ENCODE measurements around the gene RAD21L1. TPM values are rescaled to one million over a fixed set of nuclear protein-coding genes. Genes with fewer than 3 reads are reported as not detected.

Gene RAD21L1
- total RNA-seq, 1 donor from 2014 or later = not detected

DNA sequence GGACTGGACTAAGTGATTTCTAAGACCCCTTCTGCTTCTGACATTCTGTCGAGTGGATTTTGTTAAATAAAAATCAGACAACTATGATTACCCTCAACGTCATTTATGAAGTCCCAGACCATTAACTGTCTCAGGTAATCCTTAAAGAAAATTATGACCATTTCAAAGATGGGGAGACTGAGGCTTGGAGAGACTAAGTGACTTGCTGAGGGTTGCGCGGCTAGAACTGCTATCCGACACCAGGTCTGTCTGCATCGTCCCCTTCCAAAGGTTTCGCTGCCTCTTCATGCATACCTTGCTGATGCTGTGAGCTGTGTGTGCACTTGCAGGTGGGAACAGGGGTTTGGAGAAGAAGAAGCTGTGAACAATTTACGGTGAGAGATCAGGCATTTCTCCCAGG, 43.4 kb downstream of the RAD21L1 start:
- Histone ChIP-seq H3K9me3 (no peaks in the 10 kb centered on the region), H3K27ac (no peak overlapping the region), H3K4me3 (no peak overlapping the region), H3K27me3 (ENCODE audit: low read depth) (no peaks in the 10 kb centered on the region), H3K4me1 (peaks cover 20% of the 10 kb centered on the region), H3K36me3 (no peaks in the 10 kb centered on the region)
- ATAC-seq (no peak), DNase-seq (no peak)
- TF ChIP-seq, protein P1, sequence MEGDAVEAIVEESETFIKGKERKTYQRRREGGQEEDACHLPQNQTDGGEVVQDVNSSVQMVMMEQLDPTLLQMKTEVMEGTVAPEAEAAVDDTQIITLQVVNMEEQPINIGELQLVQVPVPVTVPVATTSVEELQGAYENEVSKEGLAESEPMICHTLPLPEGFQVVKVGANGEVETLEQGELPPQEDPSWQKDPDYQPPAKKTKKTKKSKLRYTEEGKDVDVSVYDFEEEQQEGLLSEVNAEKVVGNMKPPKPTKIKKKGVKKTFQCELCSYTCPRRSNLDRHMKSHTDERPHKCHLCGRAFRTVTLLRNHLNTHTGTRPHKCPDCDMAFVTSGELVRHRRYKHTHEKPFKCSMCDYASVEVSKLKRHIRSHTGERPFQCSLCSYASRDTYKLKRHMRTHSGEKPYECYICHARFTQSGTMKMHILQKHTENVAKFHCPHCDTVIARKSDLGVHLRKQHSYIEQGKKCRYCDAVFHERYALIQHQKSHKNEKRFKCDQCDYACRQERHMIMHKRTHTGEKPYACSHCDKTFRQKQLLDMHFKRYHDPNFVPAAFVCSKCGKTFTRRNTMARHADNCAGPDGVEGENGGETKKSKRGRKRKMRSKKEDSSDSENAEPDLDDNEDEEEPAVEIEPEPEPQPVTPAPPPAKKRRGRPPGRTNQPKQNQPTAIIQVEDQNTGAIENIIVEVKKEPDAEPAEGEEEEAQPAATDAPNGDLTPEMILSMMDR (IDR thresholded peaks at IDR 0.05) = no peak
- intact Hi-C loops (cut with DNase I) = no loop called here

GRCh38 chr20:1269850-1270249, 44.0 kb downstream of the RAD21L1 start:
- TF ChIP-seq, protein P1 (IDR thresholded peaks at IDR 0.05) = no peak
- no peak for ATAC-seq
- H3K27me3 ChIP-seq (ENCODE audit: low read depth) = no peaks in the 10 kb centered on the region

DNA sequence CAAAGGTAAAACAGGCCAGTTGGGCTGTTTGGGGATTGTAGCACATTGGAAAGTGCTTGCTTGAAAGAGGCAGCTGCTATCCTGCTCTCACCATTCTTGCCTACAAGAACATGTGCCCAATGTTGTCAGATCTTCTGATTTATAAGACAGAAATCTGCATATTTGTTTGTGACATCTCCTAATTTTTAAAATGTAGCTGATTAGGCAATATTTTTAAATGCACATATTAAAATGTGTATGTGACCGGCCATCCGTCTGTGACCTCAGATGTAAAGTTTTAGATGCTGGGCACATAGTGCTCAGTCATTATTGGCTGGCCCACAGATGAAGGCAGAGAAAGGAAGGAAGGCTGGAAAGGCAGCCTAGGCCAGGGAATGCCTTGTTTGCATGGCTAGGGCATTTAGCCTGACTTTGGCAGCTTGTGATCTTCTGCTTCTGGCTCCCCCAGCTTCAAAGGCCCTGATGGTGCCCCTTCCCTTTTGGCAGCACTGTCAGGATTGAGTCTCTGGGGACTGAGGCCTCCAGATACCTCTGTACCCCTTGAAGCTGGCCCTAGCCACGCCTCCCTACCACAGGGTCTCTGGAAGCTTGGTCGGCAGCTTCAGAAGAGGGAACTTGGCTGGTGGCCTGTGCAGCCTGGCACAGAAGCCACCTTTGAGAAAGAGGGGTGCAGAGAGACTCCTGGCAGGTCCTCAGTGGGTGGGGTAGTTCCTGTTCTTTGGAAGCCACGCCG, 46.7 kb downstream of the RAD21L1 start:
- intact Hi-C loops (cut with DNase I) = no loop called here
- DNase-seq (no peak), ATAC-seq (no peak)
- Histone ChIP-seq H3K4me1 (no peaks in the 10 kb centered on the region), H3K36me3 (no peaks in the 10 kb centered on the region), H3K4me3 (no peak overlapping the region), H3K9me3 (no peaks in the 10 kb centered on the region), H3K27me3 (ENCODE audit: low read depth) (no peaks in the 10 kb centered on the region), H3K27ac (no peak overlapping the region)
- TF ChIP-seq, protein P1 (IDR thresholded peaks at IDR 0.05) = no peak

More at GRCh38 chr20:1269850-1270249, 44.0 kb downstream of the RAD21L1 start:
- no peak overlapping the region for H3K27ac ChIP-seq
- peaks cover 14% of the 10 kb centered on the region for H3K4me1 ChIP-seq
- no peaks in the 10 kb centered on the region for H3K9me3 ChIP-seq
- H3K36me3 ChIP-seq = no peaks in the 10 kb centered on the region
- no peak overlapping the region for H3K4me3 ChIP-seq
- DNase-seq = no peak
- intact Hi-C loops (cut with DNase I) = no loop called here

GRCh38 chr20:1273366-1273765, 47.5 kb downstream of the RAD21L1 start:
- TF ChIP-seq, protein P1 (IDR thresholded peaks at IDR 0.05) = no peak
- H3K27ac ChIP-seq = no peak overlapping the region
- H3K9me3 ChIP-seq = no peaks in the 10 kb centered on the region
- no peak for DNase-seq
- H3K27me3 ChIP-seq (ENCODE audit: low read depth) = no peaks in the 10 kb centered on the region
- ATAC-seq = no peak
- H3K4me1 ChIP-seq = no peaks in the 10 kb centered on the region
- no peak overlapping the region for H3K4me3 ChIP-seq
- H3K36me3 ChIP-seq = no peaks in the 10 kb centered on the region
- intact Hi-C loops (cut with DNase I) = no loop called here

DNA sequence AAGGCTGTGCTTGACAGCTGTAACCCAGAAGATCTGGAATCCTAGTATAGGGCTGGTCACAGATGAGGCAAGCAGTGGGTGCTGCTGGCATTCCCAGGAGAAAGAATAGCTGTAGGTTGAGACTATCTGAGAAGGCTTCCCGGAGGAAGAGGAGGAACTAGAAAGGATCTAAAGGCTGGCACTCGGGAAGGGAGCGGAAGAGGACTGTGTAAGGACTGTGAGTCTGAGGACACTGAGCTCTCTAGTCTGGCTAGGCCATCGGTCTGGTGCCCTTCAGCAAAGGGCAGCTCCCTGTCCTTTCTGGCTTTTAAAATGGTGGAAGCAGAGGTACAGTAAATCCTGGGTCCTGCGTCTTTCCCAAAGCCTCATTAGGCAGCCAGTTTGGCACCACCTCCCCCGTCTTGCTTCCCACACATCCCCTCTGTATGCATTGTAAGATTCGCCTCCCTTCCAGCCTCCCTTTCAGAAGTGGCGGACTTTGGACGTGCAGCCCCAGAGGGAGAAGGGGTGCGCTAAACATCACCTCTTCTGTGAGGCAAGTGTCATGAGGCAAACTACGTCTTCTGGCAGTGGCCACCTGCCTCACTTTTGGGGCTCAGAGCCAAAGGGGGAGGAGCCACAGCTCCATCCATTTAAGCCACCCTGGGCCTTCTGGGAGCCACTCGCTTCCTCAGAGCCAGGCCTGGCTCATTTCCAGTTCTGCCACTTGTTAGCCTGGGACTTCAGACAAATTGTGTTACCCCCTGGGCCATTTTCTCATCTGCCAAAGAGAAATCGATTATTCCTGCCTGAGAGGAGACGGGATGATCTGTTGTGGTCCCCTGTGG, 48.9 kb downstream of the RAD21L1 start:
- Histone ChIP-seq H3K4me1 (no peaks in the 10 kb centered on the region), H3K9me3 (no peaks in the 10 kb centered on the region), H3K27me3 (ENCODE audit: low read depth) (no peaks in the 10 kb centered on the region), H3K4me3 (no peak overlapping the region), H3K27ac (no peak overlapping the region), H3K36me3 (no peaks in the 10 kb centered on the region)
- DNase-seq (no peak), ATAC-seq (no peak)
- intact Hi-C loops (cut with DNase I) = no loop called here
- TF ChIP-seq, protein P1 (IDR thresholded peaks at IDR 0.05) = no peak

All from lower lobe of right lung (tissue), 2 donors.